Left lung (tissue), 10 donors: ENCODE results near the gene POLR1E. TPM values are rescaled to one million over a fixed set of nuclear protein-coding genes. Genes with fewer than 3 reads are reported as not detected.

ENCODE experiments used
- ATAC-seq: fragments of 200-7000 bp; cut with Tn5 transposase; one replicate; pipeline ENCODE4 v1.9.1; 2020; ENCODE audit warnings: moderate library complexity
- DNase-seq, 4 donors: peaks; one replicate each; pipeline ENCODE4 v3.0.0-alpha.2; 2013 to 2020
- H3K27ac ChIP-seq, 2 donors: fragments of 200-600 bp; sonication (generic) in 1 of 2; one replicate each; pipeline versions ENCODE4 v1.5.0 to v1.8.0; 2020 to 2021
- H3K27me3 ChIP-seq, 2 donors: fragments of 200-600 bp; sonication (generic) in 1 of 2; one replicate each; pipeline versions ENCODE4 v1.5.0 to v1.8.0; 2020 to 2021
- H3K36me3 ChIP-seq, 2 donors: fragments of 200-600 bp; sonication (generic) in 1 of 2; one replicate each; pipeline versions ENCODE4 v1.5.0 to v1.8.0; 2020 to 2021
- H3K4me1 ChIP-seq, 2 donors: fragments of 200-600 bp; one replicate each; pipeline ENCODE4 v1.8.0; 2021
- H3K4me3 ChIP-seq, 2 donors: fragments of 200-600 bp; sonication (generic) in 1 of 2; one replicate each; pipeline versions ENCODE4 v1.5.0 to v1.8.0; 2020 to 2021; ENCODE audit warnings: mild to moderate bottlenecking in 1 of 2
- H3K9me3 ChIP-seq, 2 donors: fragments of 200-600 bp; sonication (generic) in 1 of 2; one replicate each; pipeline versions ENCODE4 v1.5.0 to v1.8.0; 2020 to 2021
- CTCF ChIP-seq, 2 donors: fragments of 200-600 bp; sonication (generic) in 1 of 2; IDR thresholded peaks; one replicate each; pipeline versions ENCODE4 v1.5.0 to v1.8.0; 2021; ENCODE audit warnings: antibody characterized with exemption in 2 of 2
- intact Hi-C, 2 donors: fragments of 100-400 bp; cut with DNase I; formaldehyde crosslinking; loops; one replicate each; pipeline versions ENCODE4 v1.11.2 to v1.14.2; 2022
- polyA plus RNA-seq, 6 donors: library from polyadenylated mRNA; unstranded; fragments of 120-200 nt; gene quantifications; one replicate each; pipeline ENCODE4 v1.2.1, GENCODE V29; 2013; ENCODE audit not compliant: insufficient read length in 6 of 6
- total RNA-seq, 2 donors: library from RNA; stranded (reverse); fragmentation: NEBNext Ultra II Directional; extraction: Animal tissue kit (Norgen Biotek cat#: 25700); gene quantifications; one replicate each; pipeline ENCODE4 v1.2.1, GENCODE V29; 2021
- donor health status: DM: no; HTN: yes; CAD: no.
- donor health status: DM: no; HTN: no; CAD: no.

Gene POLR1E
- total and polyA plus RNA-seq, 8 donors, result 14.3 to 31.1 (median 28.3) TPM

GRCh38 chr9:37438359-37438758 lies 47.4 kb upstream of the POLR1E start:
- DNase-seq, result no peak
- H3K4me1 ChIP-seq, result peaks cover 0 to under 1% of the 10 kb centered on the region in 2 donors
- peaks cover 0 to 90% of the 10 kb centered on the region in 2 donors for H3K36me3 ChIP-seq
- no peak for TF ChIP-seq CTCF (IDR thresholded peaks at IDR 0.05)
- intact Hi-C loops, result no loop called here
- no peak overlapping the region for H3K27ac ChIP-seq
- no peaks in the 10 kb centered on the region for H3K9me3 ChIP-seq
- H3K27me3 ChIP-seq, result no peaks in the 10 kb centered on the region
- H3K4me3 ChIP-seq, result no peak overlapping the region
- no peak for ATAC-seq

GRCh38 chr9:37441776-37442370 lies 43.9 kb upstream of the POLR1E start:
- intact Hi-C loops, result no loop called here
- H3K4me1 ChIP-seq, result no peaks in the 10 kb centered on the region
- no peak overlapping the region for H3K27ac ChIP-seq
- DNase-seq, result no peak
- no peak for TF ChIP-seq CTCF (IDR thresholded peaks at IDR 0.05)
- H3K9me3 ChIP-seq, result no peaks in the 10 kb centered on the region
- H3K36me3 ChIP-seq, result peaks cover 0 to 63% of the 10 kb centered on the region in 2 donors
- H3K27me3 ChIP-seq, result no peaks in the 10 kb centered on the region
- no peak for ATAC-seq
- no peak overlapping the region for H3K4me3 ChIP-seq

- ATAC-seq (no peak), DNase-seq (no peak)
- no peaks in the 10 kb centered on the region for H3K4me1 ChIP-seq
- no peaks in the 10 kb centered on the region for H3K27me3 ChIP-seq
- H3K9me3 ChIP-seq, result no peaks in the 10 kb centered on the region
- no peak overlapping the region for H3K4me3 ChIP-seq
- peaks cover 0 to 56% of the 10 kb centered on the region in 2 donors for H3K36me3 ChIP-seq
- intact Hi-C loops, result no loop called here
- no peak overlapping the region for H3K27ac ChIP-seq
- TF ChIP-seq CTCF (IDR thresholded peaks at IDR 0.05), result no peak
These were observed 43.2 kb upstream of the POLR1E start for GRCh38 chr9:37442556-37442955.

- H3K27me3 ChIP-seq, result no peaks in the 10 kb centered on the region
- H3K4me1 ChIP-seq, result no peaks in the 10 kb centered on the region
- no peak overlapping the region for H3K4me3 ChIP-seq
- DNase-seq (no peak), ATAC-seq (no peak)
- no peaks in the 10 kb centered on the region for H3K9me3 ChIP-seq
- peaks cover 0 to 46% of the 10 kb centered on the region in 2 donors for H3K36me3 ChIP-seq
- intact Hi-C loops, result no loop called here
- no peak overlapping the region for H3K27ac ChIP-seq
- no peak for TF ChIP-seq CTCF (IDR thresholded peaks at IDR 0.05)
These were observed 42.2 kb upstream of the POLR1E start for GRCh38 chr9:37443566-37443965.

- no peak overlapping the region for H3K4me3 ChIP-seq
- ATAC-seq, result no peak
These were observed 40.9 kb upstream of the POLR1E start for GRCh38 chr9:37444890-37445289.

More at GRCh38 chr9:37444890-37445289, 40.9 kb upstream of the POLR1E start:
- Histone ChIP-seq H3K4me1 (no peaks in the 10 kb centered on the region), H3K27me3 (no peaks in the 10 kb centered on the region), H3K27ac (no peak overlapping the region), H3K36me3 (peaks cover 0 to 41% of the 10 kb centered on the region in 2 donors), H3K9me3 (no peaks in the 10 kb centered on the region)
- DNase-seq, result no peak
- no peak for TF ChIP-seq CTCF (IDR thresholded peaks at IDR 0.05)
- intact Hi-C loops, result no loop called here
